T-helper 1 cell (primary cell): ENCODE measurements around the gene CEP76.
"Not testable (repeated sequence)": the region's sequence is repeated elsewhere in the genome, so short reads cannot be mapped to it uniquely, and the experiment has no call there.

Experiments used
- DNase-seq, 5 donors: peaks; one replicate each; pipeline ENCODE4 v3.0.0-alpha.2; 2012 to 2020

The CEP76 gene

DNA sequence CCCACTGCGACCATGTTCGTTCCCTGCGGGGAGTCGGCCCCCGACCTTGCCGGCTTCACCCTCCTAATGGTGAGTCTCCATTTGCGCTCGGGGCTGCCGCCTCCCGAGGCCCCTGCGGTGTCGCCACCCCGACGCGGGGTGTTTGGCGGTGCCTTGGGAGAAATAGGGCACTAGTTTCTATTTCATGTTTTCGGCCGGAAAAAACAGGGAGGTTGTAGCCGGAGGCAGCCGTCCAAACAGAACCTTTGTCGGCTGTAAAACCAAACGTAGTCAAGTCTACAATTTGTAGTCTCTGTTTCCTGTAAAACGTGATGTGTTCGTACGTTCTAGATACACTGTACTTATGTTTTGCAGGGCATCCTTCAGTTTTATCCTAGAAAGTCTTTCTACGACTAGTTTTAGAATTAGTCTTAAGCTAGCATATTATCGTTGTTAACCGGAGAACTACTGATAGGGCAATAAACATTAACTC lies 609 bp upstream of the CEP76 start:
- DNase-seq: no peak

DNA sequence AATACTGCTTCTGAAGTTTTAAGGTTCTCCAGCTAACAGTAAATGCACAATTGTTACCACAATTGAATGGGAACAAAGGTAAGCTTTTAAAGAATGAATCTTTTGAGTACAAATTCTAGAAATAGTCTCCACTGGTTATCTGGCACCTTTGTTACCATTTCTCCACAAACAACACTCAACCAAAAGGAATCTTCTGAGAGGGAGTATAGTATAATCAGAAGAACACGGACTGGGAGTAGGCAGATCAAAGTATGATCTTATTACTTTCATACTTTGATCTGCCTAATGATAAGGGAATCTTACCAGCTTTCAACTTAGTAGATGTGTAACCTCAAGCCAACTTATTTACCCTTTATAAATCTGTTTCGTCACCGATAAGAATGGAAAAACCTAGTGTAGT lies 1.4 kb downstream of the CEP76 start:
- no peak for DNase-seq

- no peak for DNase-seq
These were observed 2.8 kb downstream of the CEP76 start for GRCh38 chr18:12699747-12700146.

- DNase-seq: no peak
These were observed 8.5 kb downstream of the CEP76 start for GRCh38 chr18:12694032-12694431.

DNA sequence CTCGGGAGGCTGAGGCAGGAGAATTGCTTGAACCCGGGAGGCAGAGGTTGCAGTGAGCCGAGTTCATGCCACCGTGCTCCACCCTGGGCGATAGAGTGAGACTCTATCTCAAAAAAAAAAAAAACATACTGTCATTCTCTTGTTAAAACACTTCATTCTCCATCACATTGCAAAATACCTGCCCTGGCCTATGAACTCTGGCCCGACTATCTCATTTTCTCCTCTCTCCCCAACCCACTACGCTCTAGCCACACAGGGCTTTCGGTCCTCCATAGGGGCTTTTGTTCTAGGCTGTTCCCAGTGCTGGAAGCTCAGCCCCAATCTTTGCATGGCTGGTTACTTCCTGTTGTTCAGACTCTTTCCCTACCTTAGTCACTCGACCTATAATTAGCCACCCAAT lies 10.3 kb downstream of the CEP76 start:
- no peak for DNase-seq

DNA sequence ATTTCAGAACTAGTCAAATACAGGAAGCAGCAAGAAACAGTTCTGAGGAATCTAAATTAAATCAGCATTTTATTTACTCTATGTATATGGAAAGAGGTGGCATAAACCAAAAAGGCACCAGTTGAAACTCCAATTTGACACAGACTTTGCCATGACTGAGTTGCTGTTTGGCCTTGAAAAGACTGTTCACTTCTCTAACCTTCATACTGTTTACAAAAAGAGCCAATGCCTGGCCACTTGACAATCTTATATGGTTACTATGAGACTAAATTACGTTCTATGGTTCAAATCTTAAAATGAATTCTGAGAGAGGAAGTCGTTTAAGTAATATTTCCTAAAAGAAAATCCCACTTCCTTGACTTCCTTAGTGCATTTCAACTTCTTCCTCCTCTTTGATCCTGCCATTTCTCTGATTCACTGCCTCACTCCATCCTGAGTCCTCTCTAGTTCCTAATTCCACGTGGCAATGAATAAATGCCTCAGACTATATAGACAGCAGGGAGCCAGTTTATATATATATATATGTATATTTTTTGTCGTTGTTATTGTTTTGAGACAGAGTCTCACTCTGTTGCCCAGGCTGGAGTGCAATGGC lies 13.2 kb downstream of the CEP76 start:
- DNase-seq: no peak

DNA sequence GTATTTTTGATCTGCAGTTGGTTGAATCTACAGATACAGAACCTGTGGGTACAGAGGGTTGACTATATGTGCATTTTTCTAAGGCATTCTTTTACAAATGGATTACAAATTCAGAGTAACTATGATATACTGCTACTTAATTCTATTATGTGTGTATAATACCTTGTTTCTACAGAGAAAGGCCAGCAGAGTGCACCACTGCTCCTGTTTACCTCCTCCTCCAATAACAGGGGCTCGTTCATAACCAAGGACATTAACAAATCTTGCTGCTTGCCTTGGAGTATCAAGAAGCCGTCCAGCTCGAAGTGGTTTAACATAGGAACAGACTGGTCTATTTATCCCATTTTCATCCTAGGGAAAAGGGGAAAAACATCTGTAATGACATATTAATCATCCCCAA lies 16.4 kb downstream of the CEP76 start:
- DNase-seq: no peak

- no peak for DNase-seq
These were observed 23.2 kb downstream of the CEP76 start for GRCh38 chr18:12679183-12679786.

- DNase-seq: no peak
These were observed 34.5 kb downstream of the CEP76 start for GRCh38 chr18:12668041-12668440.

DNA sequence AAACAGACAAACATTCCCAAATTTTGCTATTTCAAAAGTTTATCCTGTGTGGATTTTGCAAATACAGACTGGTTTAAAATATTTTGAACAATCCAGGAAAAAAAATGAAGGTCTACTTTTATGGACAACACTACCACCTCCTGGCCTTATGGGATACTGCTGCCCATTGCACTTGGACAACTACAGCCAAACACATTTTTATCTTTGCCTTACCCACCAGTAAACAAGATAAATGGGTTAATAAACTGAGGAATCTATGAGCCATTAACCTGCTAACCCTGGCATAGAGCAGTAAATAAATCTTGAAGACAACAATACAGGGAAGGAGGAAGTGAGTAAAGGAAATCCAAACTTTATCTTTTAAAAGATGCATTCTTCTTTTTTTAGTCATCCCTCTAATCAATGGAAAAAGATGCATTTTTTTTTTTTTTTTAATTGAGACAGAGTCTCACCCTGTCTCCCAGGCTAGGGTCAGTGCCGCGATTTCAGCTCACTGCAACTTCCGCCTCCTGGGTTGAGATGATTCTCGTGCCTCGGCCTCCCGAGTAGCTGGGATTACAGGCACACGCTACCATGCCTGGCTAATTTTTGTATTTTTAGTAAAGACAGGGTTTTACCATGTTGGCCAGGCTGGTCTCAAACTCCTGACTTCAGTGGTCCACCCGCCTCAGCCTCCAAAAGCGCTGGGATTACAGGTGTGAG lies 42.5 kb downstream of the CEP76 start:
- DNase-seq: peak in 2 of 5 donors; percentile 31 to 53

DNA sequence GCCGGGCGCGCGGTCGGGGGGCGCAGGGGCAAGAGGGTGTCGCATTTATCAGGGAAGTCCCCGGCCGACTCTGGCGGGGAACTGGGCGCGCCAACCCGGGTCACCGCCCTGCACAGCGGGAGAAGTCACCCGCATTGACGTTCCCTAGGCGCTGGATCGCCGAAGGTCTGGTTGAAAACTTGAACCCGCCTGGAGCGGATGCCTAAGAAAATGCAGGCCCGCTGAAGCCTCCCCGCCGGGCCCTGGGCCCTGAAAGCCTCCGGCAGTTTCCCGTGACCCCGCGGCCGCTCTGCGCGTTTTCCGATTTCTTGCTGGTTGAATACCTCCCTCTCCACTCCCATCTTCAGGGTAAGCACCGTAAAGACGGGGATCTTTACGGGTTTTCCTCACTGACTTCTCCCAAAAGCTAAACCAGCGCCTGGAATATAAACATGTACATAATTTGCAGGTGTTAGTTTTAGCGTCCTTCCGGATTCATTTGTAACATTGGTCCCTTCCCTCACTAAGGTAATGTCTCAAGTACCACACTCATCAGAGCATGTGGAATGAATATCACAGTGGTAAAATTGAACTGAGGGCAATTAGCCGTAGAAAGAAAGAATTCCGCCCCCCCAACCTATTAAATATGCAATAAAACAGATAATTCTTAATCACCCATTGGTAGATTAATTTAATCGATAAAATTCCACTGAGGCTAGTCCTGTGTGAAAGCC lies 43.9 kb downstream of the CEP76 start:
- DNase-seq: peak in 3 of 5 donors; percentile 10 to 22 (median 19)

DNA sequence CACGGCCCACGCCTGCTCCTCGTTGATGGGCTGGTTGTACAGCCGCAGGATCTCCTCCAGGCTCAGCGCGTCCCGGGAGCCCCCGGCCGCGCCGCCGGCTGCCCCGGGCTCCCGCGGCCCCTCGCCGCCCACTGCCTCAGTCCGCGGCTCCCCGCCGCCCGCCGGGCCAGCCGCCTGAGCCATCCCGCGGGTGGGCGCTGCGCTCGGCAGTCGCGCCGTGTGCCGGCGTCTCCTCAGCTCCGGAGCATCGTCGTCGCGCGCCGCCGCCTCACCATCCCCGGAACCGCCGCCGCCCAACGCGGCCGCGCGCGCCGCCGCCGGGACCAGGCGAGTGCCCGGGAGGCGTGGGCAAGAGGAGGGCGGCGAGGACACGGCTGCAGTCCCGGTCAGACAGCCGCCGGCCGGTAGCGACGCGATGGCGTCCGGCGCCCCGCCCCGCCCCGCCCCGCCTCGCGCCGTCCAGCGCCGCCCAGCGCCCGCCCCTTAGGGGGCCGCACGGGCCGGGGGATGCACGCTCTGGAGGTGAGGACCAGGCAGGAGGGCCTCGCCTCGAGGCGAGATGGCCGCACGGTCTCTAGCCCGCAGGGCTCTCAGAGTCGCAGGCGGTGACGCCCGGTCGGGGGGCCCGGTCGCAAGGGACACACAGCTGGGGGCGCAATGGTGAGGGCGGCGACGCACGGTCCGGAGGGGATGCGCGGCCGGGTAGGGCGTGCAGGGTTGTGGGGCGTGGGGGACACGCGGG lies 44.7 kb downstream of the CEP76 start, which contains the start of gene SPIRE1:
Gene SPIRE1, minus strand, starts transcription at position 424 of the 742 bp plus-strand sequence. Its CDS starts 241 bp downstream, at position 183.
- peak in 4 of 5 donors; percentile 15 to 42 (median 18) for DNase-seq

- peak in 2 of 5 donors; percentile 8 to 12 for DNase-seq
These were observed 45.4 kb downstream of the CEP76 start for GRCh38 chr18:12656938-12657683.

DNA sequence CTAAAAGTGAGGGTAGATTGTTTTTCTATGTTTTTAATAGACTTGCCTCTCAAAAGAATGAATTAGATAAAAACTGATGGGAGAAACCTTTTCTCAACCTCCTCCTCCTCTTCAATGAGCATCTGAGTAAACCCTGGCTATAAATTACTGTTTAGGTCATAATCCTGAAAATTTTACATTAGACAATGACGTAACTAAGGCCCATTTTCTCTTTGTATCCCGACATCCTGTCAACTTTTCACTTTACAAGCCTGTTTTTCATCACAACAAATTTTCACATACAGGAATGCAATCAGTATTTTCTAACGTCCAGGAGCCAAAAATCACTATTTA lies 46.0 kb downstream of the CEP76 start:
- DNase-seq: no peak

DNA sequence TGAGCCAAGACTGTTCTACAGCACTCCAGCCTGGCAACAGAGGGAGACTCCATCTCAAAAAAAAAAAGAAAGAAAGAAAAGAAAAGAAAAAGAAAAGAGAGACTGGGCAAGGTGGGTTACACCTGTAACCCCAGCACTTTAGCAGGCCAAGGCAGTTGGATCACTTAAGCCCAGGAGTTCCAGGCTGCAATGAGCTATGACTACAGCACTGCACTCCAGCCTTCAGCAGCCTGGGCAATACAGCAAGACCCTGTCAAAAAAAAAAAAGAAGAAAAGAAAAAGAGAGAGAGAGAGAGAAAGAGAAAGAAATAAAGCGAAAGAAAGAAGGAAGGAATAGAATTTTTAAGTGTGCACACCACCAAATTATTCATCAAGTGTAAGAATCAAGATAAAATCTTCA lies 47.6 kb downstream of the CEP76 start:
- no peak for DNase-seq

DNA sequence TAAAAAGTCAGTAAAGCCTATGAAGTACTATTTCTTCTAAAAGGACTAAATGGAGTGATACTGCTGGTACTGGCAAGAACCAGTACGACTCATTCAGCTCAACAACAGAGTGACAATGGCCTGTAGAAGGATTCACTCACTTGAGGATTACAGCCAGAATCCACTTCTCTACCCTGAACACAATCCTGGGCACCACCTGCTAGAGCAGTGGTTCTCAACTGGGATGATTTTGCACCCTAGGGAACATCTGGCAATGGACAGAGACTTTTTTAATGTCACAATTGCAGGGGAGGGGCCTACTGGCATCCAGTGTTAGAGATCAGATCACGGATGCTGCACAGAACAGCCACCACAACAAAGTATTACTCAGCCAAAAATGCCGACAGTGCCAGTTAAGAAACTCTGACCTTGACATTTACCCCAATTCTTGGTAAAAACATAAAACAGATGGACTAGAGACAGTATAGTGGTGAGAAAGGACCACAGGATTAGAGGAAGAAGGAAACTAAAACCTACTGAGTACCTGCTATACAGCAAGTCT lies 49.6 kb downstream of the CEP76 start:
- DNase-seq: peak in 1 of 5 donors; percentile 68

DNA sequence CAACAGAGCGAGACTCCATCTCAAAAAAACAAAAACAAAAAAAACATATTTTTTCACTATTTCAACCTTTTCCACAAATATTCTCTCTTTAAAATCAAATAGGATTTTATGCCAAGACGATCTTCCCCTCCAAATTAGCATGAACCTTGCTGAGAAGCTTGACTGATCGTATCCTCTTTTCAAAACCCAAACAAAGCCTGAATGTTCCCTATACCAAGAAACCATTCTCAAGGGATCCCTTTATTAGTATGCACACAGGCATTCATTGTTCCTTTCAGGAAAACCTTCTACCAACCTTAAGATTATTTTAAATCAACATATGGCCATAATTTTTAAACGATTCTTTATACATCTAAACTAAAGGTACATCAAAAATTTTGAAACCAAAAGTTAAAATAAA lies 50.9 kb downstream of the CEP76 start:
- DNase-seq: no peak

GRCh38 chr18:12647773-12648172 lies 54.8 kb downstream of the CEP76 start:
- no peak for DNase-seq

DNA sequence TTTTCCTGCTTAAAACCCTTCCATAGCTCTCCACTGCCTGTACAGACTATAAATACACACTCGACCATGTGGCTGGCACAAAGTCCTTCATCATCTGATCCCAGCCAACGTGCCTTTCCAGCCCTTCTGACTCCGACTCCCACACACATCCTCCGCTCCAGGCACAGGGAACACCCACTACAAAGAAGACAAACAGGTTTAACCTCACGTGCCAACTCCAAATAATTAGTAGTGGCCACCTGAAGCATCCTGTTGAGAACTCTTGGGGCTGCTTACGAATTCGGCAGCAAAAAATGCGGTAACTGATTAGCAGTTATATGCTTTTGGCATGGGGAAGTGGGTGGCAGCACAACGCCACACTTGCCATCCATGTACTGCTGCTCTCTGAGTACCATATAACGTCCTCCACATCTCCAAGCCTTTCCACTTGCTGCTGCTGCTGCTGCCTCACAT lies 56.7 kb downstream of the CEP76 start:
- no peak for DNase-seq

- DNase-seq: no peak
These were observed 57.3 kb downstream of the CEP76 start for GRCh38 chr18:12645254-12645653.

GRCh38 chr18:12643756-12644155 lies 58.8 kb downstream of the CEP76 start:
- not testable (repeated sequence) for DNase-seq

DNA sequence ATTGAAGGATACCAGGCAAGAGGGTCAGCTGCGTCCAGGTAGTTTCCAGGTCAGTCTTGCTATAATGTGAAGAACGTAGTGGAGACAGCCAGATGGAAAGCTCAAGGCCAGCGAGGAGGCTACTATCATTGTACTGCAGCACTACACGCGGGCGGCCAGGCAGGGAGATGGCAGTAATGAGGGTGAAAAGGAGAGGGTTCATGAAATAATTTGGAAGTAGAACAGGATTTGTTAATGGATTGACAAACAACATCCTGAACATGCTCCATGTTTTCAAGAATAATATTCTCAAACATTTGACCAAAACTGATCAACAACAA lies 61.7 kb downstream of the CEP76 start:
- DNase-seq: no peak
